ENCODE measurements around the gene MATN3. TPM values are rescaled to one million over a fixed set of nuclear protein-coding genes. Genes with fewer than 3 reads are reported as not detected.
"Not testable (repeated sequence)": the region's sequence is repeated elsewhere in the genome, so short reads cannot be mapped to it uniquely, and the experiment has no call there.

Gene MATN3
- 1.6 TPM for total RNA-seq

- FAIRE-seq (no peak), DNase-seq (ENCODE audit: low spot score in 2 of 2) (peak in 1 of 2 donors; percentile 36)
These were observed at the start of gene MATN3 for GRCh38 chr2:20012282-20013125. Gene MATN3 (minus strand): TSS chr2:20012668. CDS start chr2:20012631, 37 bp downstream.

- DNase-seq (ENCODE audit: low spot score in 2 of 2) = no peak
- no peak for FAIRE-seq
These were observed 49.5 kb upstream of the MATN3 start for GRCh38 chr2:20061940-20062339.

GRCh38 chr2:20061476-20061875, 49.0 kb upstream of the MATN3 start:
- DNase-seq (ENCODE audit: low spot score in 2 of 2) (no peak), FAIRE-seq (no peak)

DNA sequence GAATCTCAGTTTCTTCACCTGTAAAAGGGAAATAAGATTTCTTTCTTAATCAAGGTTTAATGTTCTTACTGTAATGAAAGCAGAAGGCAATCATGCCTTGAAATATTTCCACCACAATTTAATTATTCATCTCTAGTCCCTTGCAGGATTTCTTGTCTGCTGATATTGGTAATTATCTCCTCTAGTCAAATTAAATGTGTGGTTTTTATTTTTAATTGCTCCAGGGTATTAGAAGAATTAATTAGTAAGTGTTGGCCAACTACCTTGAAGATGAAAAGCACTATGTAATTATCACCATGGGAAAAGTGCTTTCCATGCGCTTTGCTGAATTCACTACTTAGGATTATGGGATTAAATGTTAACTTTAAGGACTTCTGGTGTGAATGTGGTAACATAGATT, 47.6 kb upstream of the MATN3 start:
- no peak for FAIRE-seq
- no peak for DNase-seq (ENCODE audit: low spot score in 2 of 2)

DNA sequence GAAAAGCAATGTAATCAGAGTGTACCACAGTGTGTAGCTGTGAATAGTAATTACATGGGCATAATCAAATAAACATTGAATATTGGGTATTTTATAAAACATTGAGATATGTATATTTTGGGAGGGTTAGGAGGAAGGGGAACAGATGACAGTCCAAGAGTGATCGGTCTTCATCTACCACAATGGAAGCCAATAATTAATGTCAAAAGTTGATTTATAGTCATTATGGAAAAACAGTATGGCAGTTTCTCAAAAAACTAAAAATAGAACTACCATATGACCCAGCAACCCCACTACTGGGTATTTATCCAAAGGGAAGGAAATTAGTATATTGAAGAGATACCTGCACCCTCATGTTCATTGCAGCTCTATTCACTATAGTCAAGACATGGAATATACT, 44.8 kb upstream of the MATN3 start:
- FAIRE-seq = no peak

GRCh38 chr2:20054931-20055330, 42.5 kb upstream of the MATN3 start:
- DNase-seq (ENCODE audit: low spot score in 2 of 2) (no peak), FAIRE-seq (no peak)

More for the DNA sequence above, 44.8 kb upstream of the MATN3 start:
- DNase-seq (ENCODE audit: low spot score in 2 of 2) = no peak

DNA sequence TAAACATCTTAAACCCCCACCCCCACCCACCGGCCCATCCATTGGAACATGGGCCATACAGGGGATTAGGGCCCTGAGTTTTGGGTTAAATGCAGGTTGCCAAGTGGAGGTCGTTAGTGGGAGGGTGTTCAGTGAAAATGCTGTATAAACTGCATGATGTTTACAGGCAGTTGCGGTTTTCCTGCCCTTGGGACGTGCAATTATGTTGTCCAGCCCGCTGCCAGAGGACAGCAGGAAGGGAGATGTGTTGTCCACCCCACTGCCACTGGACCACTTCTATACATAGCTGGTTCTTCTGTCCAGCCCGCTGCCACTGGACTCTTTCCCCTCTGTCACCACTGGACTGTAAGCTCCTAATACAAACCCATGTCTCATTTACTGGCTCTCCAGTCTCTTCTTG, 41.7 kb upstream of the MATN3 start:
- DNase-seq (ENCODE audit: low spot score in 2 of 2) (no peak), FAIRE-seq (no peak)

DNA sequence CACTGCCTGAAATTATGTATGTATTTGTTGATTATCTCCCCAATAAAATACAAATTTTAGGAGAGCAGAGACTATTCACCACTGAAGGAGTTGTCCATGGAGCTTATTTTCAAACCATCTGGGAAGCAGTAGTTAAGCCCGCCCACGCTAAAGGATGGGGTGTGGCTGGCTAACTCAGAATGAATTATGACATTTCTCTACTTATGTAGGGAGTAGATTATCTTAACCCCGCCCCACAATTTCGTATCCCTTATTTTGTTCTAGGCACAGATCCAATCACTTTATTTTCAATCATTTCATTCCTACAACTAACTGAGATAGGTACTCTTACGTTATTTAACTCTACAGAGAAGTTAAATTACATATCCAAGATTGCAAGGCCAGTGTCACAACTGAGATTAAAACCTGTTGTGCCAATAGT, 40.4 kb upstream of the MATN3 start:
- no peak for DNase-seq (ENCODE audit: low spot score in 2 of 2)
- no peak for FAIRE-seq

DNA sequence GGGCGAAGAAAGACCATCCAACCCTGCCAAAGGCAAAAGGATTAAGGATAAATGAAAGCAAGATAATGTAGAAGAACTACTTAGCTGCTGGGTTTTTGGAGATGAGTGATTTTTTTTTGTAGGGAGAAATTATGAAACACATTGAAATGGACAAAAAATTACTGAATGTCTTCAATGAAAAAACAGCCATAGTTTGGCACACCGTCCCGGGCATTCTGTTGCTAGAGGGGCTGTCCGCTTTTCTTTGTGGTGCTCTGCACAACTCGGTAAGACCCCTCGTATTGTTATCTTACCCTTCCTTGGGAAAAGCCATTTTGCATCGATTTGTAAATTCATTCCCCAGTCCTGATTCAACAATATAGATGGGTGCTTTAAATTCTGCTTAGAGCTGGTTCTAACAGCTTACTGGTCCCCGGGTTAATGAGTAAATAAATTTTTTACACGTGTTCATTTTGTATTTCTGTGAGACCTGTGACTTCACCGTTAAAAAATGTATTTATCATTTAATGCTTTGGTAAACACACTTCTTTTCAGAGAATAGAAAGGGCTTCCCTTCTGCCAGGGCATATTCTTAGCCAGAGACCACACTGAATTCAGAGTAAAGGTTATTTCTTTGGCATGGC, 39.9 kb upstream of the MATN3 start:
- FAIRE-seq (no peak), DNase-seq (ENCODE audit: low spot score in 2 of 2) (no peak)

DNA sequence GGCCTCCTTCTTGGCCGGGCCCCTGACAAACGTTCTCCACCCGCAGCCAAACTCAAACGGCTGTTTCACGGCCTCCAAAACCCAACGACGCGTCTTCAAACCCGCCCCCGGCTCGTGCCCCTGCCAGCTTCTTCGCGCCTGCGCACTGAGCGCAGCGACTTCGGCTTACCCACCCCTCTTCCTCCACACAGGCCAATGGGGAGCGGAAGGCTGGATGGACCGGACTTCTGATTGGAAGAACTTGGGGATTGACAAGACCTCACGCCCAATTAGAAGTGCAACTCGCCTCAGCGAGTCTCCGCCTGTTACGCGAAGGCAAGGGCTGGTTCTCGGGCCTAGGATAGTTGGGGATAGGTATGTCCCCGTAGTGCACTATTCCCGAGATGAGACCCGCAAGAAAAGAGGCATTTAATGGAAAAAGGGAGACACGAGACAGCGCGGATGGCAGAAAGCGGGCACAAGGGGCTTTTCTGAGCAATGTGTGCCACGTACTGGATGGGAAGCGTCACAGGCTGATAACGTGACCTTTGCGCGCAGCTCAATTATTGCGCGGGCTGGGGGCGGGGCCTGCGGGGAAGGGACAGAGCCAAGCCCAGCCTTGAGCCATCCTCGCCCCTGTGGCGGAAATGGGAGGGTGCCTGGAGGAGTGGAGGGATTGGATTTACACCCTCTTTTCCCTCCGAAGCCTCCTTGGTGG, 39.2 kb upstream of the MATN3 start, which contains the start of gene LAPTM4A:
Gene LAPTM4A (minus strand): TSS at position 97 of the 697 bp plus-strand sequence. CDS start 108 bp downstream, outside the sequence.
- FAIRE-seq (no peak), DNase-seq (ENCODE audit: low spot score in 2 of 2) (peak; percentile 83 to 91)

DNA sequence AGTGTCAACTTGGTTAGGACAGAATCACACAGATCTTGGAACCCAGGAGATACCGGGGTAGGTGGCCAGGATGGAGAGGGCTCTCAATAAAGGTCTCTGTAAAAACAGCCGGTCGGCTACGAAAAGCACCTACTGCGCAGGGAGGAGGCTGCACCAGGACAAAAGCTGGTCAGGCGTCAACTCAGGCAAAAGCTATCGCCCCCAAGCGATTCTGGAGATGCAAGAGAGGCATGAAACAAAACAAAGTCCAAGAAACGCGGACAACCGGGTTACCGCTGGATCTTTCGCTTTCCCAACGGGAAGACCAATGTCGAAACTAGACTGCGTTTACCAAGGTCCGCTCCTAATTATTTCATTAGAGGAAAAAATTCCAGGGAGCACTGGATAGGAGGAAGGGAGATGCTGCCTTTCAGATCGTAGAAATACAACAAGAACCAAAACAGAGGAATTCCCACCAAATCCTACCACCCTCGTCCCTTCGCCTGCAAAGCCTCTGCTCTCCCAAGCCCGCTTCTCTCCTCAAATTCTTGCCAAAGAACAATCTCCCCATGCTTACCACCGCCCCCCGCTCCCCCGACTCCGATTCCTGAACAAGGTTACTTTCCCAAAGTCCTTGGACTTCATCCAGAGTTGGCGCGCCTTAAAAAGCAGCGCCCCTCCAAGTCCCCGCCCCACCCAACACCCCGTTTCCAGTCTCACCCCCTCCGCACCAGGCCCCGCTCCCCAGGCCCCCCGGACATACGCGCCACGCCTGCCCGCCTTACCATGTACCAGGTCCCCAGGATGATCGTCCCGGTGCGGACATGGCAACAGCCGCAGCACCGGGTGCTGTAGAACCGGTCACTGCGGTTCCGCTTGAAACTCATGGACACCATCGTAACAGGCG, 38.4 kb upstream of the MATN3 start:
- FAIRE-seq (no peak), DNase-seq (ENCODE audit: low spot score in 2 of 2) (peak; percentile 25 to 42)

GRCh38 chr2:20050104-20050645, 37.7 kb upstream of the MATN3 start:
- no peak for DNase-seq (ENCODE audit: low spot score in 2 of 2)
- FAIRE-seq = no peak

DNA sequence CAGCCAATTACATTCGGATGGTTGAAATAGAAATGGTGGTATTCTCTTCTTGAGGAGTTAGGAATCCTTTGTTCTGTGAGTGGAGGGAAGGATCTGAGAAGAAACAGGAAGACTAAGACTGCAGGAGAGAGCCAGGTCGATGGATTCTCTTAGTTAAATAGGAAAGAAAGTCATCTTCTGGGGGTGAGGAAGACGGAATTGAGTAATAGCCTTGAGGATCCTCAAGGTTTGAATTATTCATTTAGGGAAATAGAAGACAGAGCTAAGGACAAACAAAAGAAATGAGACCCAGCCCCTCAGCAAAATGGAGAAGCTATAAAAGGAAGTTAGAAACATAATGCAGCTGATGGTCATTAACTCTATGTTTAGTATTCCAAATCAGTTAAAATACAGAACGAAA, 37.2 kb upstream of the MATN3 start:
- no peak for DNase-seq (ENCODE audit: low spot score in 2 of 2)
- no peak for FAIRE-seq

- no peak for FAIRE-seq
- DNase-seq (ENCODE audit: low spot score in 2 of 2) = no peak
These were observed 36.3 kb upstream of the MATN3 start for GRCh38 chr2:20048488-20049448.

- not testable (repeated sequence) for FAIRE-seq; DNase-seq (ENCODE audit: low spot score in 2 of 2)
These were observed 33.3 kb upstream of the MATN3 start for GRCh38 chr2:20045712-20046292.

DNA sequence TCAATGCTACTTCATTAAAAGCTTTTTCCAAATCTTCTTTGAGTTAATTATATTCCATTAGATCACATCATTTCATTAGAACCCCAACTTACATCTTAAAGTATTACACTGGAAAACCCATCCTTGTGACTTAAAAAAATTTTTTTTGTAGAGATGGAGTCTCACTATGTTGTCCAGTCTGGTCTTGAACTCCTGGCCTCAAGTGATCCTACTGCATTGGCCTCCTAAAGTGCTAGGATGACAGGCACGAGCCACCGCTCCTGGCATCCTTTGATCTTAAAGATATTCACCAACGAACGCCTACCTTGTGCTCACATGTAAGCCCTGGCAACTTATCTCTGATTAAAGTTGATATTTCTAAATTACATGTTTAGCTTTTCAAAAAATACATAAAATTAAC, 32.3 kb upstream of the MATN3 start:
- DNase-seq (ENCODE audit: low spot score in 2 of 2) (no peak), FAIRE-seq (no peak)

DNA sequence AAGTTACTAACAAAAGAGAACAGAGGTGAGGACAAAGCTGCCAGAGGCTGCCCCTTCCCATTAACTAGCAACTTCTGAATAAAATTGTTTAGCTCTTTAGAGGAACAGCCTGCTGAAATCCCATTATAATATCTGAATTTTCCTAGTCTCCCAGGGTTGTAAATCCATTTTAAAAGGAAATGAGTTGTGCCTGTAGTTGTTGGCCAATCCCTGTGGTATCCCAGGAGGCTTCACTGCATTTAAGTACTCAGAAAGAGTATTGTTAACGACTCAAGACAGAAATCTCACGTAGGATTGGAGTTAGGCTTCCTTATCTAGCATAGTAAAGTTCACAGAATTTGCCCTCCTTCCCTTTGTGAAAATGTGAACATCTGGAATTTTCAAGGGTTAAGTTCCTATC, 30.1 kb upstream of the MATN3 start:
- DNase-seq (ENCODE audit: low spot score in 2 of 2) = no peak
- no peak for FAIRE-seq

GRCh38 chr2:20040489-20041172, 28.2 kb upstream of the MATN3 start:
- no peak for DNase-seq (ENCODE audit: low spot score in 2 of 2)
- no peak for FAIRE-seq

Measured in frontal cortex (tissue), 4 donors.